Cardiac septum (tissue), 1 donor: ENCODE results near the gene ALG1. TPM values are rescaled to one million over a fixed set of nuclear protein-coding genes. Genes with fewer than 3 reads are reported as not detected.
A peak's percentile ranks its signal among the peaks of the same experiment; 100 is the strongest.

Source experiments
- DNase-seq: peaks from one replicate; pipeline ENCODE4 v3.0.0-alpha.2; 2020; ENCODE audit warnings: low spot score
- intact Hi-C: fragments of 100-400 bp; cut with DNase I; formaldehyde crosslinking; loops from one replicate; pipeline ENCODE4 v1.14.0; 2022
- long read RNA-seq: library from polyadenylated mRNA; unstranded; transcript quantifications from one replicate; pipeline ENCODE4 v2.0.0, GENCODE V29; 2021
- total RNA-seq: library from RNA; stranded (reverse); fragmentation: NEBNext Ultra II Directional; extraction: Animal tissue kit (Norgen Biotek cat#: 25700); gene quantifications from one replicate; pipeline ENCODE4 v1.2.1, GENCODE V29; 2021
- donor health status: DM: no; HTN: no; CAD: no.

The ALG1 gene
- total RNA-seq = 8.0 TPM
- long read RNA-seq, transcript ALG1-201 (13 exons, 2,132 nt) = major isoform, 13 of 24 reads
- long read RNA-seq, partial matches to known transcripts = 5 of 24 reads
- long read RNA-seq, other reads (novel, unspliced or antisense) = 6 of 24 reads

DNA sequence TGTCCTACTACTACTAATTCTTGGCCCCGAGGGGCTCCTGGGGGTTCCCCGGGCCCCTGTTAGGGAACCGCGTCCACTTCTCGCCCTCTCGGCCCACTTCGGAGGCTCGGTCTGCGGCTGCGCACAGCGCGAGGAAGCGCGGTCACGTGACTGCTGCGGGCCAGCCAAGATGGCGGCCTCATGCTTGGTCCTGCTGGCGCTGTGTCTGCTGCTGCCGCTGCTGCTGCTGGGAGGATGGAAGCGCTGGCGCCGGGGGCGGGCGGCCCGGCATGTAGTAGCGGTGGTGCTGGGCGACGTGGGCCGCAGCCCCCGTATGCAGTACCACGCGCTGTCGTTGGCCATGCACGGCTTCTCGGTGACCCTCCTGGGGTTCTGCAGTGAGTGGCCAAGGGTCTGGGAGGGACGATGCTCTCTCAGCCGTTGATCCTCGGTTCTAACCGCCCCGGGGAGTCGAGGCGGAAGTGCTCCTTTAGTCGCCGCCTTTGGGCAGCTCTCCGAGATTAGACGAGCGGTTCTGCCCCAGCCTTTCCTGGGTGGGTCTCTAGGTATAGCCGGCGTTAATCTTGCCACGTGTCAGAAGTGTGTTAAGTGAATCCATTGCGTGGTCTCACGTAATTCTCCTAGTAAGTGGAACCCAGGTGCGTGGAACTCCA lies at the start of gene ALG1:
Gene ALG1, plus strand, starts transcription at position 163 of the 653 bp plus-strand sequence. Its CDS starts 7 bp downstream, at position 170.
- intact Hi-C loops = loop anchor here (5.0 kb wide), 1 partner anchor 225 kb away; the partner anchor contains the start of genes GLYR1 and UBN1
- peak; percentile 96 for DNase-seq

GRCh38 chr16:5022521-5022920 lies 49.1 kb upstream of the ALG1 start:
- DNase-seq = no peak
- intact Hi-C loops = no loop called here

- intact Hi-C loops = no loop called here
- DNase-seq = no peak
Measured at GRCh38 chr16:5024632-5025031, 47.0 kb upstream of the ALG1 start.

DNA sequence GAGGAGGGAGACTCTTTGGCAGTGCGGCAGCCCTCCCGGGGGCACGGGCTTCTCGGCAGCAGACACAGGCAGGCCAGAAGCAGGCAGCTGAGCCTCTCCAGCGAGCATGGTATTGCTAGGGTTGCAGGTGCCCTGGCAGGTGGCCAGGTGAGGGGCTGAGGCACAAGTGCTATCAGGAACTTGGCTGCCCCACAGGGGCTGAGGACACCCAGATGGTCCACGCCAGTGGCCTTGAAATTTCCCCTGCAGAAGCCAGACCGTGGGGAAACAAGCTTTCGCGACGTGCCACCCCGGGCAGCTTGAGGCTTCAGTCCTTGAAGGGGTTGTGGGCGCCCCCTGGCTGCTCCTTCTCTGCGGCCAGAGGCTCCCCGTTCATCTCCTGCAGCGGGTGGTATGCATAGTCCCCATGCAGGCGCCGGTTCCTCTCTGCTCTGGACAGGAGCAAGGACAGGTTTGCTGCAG lies 46.4 kb upstream of the ALG1 start:
- intact Hi-C loops = no loop called here
- no peak for DNase-seq

GRCh38 chr16:5026664-5027063 lies 45.0 kb upstream of the ALG1 start:
- intact Hi-C loops = no loop called here
- no peak for DNase-seq

DNA sequence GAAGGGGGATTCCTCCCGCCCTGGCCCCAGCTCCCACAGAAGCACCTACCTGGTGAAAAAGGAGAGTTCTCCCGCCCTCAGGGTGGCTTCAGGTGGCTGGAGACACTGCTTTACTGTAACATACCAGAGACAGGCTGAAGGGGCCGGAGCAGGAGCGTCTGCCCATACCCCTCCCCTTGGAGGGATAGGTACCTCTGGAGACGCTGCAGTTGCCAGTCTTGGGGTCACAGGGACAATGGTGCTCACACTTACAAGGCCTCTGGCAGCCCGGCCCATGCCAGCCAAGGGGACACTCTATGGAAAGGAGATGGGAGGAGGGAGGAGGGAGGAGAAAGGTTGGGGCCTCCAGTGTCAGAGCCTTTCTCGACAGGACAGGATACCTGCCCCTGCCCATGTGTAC lies 44.6 kb upstream of the ALG1 start:
- no peak for DNase-seq
- intact Hi-C loops = no loop called here

DNA sequence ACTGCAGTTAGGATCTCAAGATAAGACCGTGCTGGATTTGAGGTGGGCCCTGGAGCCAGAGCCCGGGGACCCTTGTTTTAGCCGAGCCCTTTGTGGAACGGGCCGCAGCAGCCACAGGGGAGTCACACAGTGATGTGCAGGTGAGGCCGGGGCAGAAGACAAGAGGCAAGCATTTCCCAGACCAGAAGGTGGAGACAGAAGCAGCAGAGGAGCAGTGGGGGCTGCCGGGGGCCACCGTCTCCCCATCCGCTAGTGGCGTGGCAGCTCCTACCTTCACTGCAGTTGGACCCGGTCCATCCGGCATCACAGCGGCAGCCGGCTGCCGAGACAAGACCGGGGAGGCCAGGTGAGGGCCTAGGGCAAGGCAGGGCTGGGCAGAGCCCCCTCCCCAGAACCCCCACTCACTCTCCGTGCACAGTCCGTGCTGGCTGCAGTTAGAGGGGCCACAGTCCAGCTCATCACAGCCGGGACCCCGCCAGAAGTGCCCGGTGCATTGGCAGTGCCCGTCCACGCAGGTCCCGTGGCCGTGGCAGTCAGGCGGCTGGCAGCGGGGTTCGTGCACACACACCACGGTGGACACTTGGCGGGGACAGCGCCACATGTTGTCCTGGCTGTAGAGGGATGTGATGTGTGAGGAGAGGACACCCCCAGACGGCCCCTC lies 43.9 kb upstream of the ALG1 start:
- no peak for DNase-seq
- intact Hi-C loops = no loop called here

DNA sequence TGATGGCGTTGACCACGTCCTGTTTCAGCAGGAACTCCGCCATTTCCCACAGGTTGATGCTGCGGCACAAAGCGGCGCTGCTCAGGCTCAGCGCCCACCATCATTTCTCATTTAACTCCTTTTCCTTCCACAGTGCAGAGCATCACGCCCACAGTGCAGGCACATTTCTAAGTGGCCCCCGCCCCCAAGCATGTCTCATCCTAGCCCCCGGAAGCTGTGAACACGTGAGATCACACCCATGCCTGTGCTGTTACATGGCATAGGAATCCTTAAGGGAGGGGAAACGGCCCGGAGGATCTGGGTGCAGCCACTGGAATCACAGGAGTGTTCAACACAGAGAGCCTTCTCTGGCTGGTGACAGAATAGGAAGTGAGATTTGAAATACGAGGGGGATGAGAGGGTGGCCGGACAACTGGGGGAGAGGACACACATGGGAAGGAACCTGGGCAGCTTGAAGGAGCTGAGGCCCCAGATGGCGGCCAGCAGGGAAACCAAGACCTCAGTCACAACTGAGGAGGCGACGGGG lies 42.6 kb upstream of the ALG1 start:
- intact Hi-C loops = no loop called here
- no peak for DNase-seq

DNA sequence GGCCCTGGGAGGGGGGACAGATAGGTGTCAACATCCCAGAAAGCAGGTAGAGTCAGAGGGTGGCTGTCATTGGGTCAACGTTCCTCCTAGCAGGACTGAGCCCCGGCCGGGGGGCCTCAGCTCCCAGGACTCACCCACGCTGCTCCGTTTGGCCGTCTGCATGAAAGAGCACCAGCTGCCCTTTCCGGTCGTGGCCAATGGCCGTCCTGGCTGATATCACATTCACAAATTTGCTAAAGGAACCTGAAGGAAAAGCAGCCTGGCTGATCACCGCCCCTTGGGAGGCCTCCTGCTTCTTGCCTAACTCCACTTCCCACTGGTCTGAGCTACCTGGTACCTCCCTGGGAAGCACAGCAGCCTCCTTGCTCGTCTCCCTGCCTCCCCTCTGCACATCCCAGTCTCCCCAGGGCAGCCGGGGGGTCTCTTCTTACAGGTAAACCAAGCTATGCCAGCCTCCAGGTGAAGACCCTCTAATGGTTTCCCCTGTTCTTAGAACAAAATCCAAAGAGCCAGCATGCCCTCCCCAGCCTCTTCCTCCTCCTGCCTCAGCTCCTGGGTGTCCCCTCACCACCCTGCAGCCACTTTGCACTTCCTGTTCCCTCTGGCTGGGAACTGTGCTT lies 41.3 kb upstream of the ALG1 start:
- no peak for DNase-seq
- intact Hi-C loops = no loop called here

DNA sequence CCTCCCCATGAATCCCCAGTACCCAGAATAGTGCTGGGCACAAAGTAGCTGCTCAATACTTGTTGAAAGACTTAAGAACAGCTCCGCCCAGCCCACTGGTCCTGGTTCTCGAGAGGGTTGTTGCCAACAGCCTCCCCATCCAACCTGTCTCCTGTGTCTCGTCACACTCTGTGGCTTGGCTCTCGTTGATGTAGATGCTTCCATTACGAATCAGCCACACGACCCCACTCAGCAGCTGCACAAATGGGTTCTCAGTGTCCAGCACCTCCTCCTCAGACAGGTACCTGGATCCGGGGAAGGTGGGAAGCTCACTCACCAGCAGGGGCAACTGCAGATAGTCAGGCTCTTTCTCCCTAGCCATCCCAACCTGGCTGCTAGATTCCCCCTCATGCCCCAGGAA lies 40.0 kb upstream of the ALG1 start:
- intact Hi-C loops = no loop called here
- DNase-seq = no peak

DNA sequence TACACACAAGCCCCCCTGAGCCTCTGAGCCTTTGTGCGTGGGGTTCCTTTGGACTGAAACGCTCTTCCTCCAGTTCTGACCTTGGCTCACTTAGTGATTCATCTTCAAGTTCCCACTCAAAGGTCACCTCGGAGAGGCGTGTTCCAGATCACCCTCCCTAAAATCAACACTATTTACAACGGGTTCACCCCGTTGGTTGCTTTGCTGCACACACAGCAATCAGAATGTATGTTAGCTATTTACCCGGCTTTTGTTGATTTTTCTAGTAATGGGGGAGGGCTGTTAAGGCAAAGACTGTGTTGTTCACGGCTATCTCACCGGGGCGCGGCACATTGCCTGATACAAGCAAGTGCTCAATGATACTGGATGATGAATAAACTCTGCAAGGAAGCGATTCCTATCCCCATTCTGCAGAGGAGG lies 38.9 kb upstream of the ALG1 start:
- DNase-seq = no peak
- intact Hi-C loops = no loop called here

DNA sequence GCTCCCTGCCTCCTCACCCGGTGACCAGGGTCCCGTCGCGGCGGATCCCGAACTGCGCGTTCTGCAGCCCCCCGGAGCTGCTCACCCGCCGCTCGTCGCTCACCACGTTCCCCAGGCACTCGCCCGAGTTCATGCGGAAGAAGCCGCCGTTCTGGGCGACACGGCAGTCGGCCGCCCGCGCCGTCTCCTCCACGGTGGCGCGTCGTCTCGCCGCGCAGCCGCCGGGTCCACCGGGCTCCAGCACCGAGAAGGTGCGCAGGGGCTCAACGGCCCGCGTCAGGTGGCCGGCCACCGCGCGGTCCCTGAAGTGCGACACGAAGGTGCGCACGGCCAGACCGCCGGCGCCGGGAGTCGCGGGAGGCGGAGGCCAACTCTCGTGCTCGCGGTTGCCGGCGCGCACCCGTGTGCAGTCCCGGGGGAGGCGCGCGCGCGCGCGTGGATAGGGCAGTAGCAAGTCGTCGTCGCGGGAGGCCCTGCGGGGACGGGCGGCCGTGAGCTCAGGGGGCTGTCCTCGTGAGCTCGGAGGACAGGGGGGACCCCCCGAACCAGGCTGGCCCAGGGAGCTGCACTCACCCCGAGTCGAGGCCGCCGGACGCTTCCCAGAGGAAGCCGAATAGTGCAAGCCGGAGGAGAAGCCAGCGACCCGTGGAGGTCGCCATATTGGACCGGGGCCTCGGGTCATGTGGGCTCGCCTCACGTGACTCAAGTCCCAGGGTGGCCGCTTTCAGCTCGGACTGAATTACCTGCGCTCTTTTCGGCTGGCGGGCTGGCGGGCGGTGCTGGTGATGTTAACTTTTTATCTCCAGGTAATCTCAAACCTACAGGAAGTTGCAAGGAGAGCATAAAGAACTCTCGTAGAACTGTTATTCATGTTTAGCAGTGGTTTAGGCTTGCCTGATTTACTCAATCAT lies 38.1 kb upstream of the ALG1 start, which contains the start of gene NAGPA:
Gene NAGPA, minus strand, starts transcription at position 680 of the 911 bp plus-strand sequence. Its CDS starts 21 bp downstream, at position 659.
- intact Hi-C loops = no loop called here
- peak; percentile 93 for DNase-seq

DNA sequence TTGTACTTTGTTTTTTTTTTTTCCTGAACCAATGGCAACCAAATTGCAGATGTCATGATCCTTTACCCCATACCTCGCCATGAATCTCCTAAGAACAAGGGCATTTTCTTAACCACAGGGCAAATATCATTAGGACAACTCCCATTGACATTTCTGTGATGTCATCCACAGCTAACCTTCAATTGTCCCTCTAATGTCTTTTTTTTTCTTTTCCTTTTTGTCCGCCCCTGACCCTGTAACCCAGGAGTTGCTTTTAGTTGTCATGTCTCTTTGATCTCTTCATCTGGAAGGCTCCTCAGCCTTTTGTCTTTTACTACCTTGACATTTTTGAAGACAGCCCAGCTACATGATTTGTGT lies 37.5 kb upstream of the ALG1 start:
- DNase-seq = no peak
- intact Hi-C loops = no loop called here

- DNase-seq = no peak
- intact Hi-C loops = no loop called here
Measured at GRCh38 chr16:5035909-5036227, 35.8 kb upstream of the ALG1 start.

DNA sequence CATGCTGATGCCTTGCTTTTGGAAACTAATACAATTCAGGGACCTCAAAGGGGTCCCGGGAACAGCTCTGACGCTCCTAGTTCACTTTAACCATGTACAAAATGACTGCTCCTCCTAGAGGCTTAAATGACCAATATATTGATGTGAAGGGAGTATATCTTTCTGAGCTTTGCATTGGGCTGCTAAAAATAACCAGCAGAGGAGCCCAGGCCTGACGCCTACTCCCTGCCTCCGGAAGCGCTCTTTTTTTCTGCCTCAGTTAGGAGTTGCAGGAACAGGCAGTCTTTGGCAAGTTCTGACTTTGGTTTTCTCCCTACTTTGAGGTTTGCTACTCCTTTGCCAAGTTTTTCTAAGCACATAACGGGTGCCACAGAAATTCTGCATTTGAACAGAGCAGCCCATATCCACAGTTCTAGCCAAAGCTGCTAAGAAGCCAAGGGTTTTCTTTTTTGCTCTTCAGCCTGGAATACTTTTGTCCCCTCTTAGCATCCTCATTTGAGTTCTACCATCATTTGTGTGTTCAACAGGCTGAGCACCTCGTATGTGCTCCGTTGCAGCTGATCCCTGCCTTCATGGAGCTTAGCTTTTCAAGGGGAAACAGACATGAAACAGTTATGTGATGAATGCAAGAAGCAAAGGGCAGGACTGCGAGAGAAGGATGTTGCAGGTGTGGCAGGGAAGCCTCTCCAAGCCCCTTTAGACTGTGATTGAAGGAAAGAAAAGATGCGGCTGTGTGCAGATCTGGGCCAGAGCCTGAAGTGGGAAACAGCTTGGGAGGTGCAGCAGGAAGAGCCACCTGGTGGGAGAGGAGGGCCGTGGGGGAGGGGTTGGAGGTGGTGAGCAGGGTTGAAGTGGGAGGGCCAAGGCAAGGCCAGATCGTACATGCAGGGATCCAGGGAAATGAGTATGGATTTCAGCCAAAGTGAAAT lies 35.2 kb upstream of the ALG1 start:
- intact Hi-C loops = no loop called here
- DNase-seq = no peak

DNA sequence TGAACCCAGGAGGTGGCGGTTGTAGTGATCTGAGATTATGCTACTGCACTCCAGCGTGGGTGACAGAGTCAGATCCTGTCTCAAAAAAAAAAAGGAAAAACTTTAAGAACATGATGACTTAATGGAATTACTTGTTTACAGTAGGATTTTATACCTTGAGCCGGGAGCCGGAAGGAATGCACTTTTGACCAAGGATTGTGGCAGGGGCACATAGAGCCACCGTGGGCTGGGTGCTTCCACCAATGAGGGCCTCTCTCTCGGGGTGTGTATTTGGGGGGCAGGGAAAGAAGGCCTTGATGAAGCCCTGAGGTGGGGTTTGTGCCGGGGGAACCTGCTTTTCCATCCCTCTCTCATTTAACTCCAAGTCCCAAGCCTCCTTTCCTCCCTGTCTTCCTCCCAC lies 31.2 kb upstream of the ALG1 start:
- no peak for DNase-seq
- intact Hi-C loops = no loop called here

DNA sequence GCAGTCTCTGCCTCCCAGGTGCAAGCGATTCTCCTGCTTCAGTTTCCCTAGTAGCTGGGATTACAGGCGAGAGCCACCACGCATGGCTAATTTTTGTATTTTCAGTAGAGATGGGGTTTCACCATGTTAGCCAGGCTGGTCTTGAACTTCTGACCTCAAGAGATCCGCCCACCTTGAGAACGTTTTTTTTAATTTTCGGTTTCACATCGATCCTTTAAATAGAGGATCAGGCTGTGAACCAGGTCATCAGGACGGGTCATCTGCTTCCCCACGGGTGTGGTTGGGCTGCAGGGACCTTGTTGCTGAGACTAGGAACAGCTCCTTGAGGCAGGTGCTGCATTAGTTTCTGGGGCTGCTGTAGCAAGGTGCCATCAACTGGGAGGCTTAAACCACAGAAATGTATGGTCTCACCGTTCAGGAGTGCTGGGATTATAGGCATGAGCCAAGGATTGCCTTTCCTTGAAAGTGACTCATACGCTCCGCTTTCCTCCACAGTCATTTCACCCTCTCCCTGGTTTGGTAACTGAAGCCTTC lies 30.0 kb upstream of the ALG1 start:
- no peak for DNase-seq
- intact Hi-C loops = no loop called here

DNA sequence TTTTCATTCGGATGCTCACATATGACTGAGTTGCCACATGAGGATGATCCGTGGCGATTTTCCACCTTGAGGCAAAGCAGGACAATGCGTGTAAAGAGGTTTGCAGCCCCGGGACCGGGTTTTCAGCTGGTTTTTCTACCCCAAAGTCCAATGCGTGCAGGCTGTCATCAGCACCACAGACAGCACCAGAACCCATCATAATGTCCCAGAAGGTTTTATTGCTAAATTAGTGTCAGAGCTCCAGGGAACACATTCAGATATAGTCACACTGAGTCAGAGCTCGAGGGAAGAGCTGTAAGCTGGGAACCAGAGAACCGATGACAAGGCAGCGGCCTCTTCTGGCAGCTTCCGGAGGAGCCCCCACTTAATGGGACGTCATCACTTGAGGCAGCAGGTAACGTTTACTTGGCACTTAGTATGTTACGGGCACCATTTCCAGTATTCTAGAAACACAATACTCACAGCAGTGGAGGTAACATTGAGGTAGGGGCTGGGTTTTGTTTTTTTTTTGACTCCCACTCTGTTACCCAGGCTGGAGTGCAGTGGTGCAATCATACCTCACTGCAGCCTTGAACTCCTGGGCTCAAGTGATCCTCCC lies 29.0 kb upstream of the ALG1 start:
- peak; percentile 39 for DNase-seq
- intact Hi-C loops = no loop called here
